Calu3 (cell line): ENCODE data around the gene CEP97. TPM values are rescaled to one million over a fixed set of nuclear protein-coding genes. Genes with fewer than 3 reads are reported as not detected.

ENCODE experiments used
- BruUV-seq: library from RNA; stranded (reverse); fragments of 400-500 nt; replicated peaks from 2 replicates; lab custom pipeline; 2021; lab: Mats Ljungman, UMichigan
- CTCF ChIA-PET: fragments of 300-600 bp; sonication (Branson Sonifier 250); formaldehyde crosslinking; loops from one replicate; lab custom pipeline; 2022; ENCODE audit warnings: antibody characterized with exemption; lab: Charles Lee
- DNase-seq: peaks from one replicate; pipeline ENCODE4 v3.0.0; 2022
- H3K27ac Mint-ChIP-seq: one replicate; pipeline ENCODE4 v1.8.0; 2022; ENCODE audit warnings: mixed read lengths; ENCODE audit not compliant: unreplicated experiment
- H3K27me3 Mint-ChIP-seq: one replicate; pipeline ENCODE4 v1.8.0; 2022; ENCODE audit warnings: mixed read lengths; ENCODE audit not compliant: unreplicated experiment
- H3K36me3 Mint-ChIP-seq: one replicate; pipeline ENCODE4 v1.8.0; 2022; ENCODE audit warnings: mild to moderate bottlenecking, moderate library complexity, mixed read lengths; ENCODE audit not compliant: insufficient read depth, unreplicated experiment
- H3K4me1 Mint-ChIP-seq: one replicate; pipeline ENCODE4 v1.8.0; 2022; ENCODE audit warnings: mild to moderate bottlenecking, low read depth, mixed read lengths; ENCODE audit not compliant: unreplicated experiment
- H3K4me3 Mint-ChIP-seq: one replicate; pipeline ENCODE4 v1.8.0; 2022; ENCODE audit warnings: mild to moderate bottlenecking, low read depth, moderate library complexity, mixed read lengths; ENCODE audit not compliant: unreplicated experiment
- H3K9me3 Mint-ChIP-seq: one replicate; pipeline ENCODE4 v1.8.0; 2022; ENCODE audit warnings: low read depth, mixed read lengths; ENCODE audit not compliant: unreplicated experiment
- CTCF ChIP-seq: fragments of 200-600 bp; IDR thresholded peaks from one replicate; pipeline ENCODE4 v1.8.0; 2022; ENCODE audit warnings: antibody characterized with exemption; ENCODE audit not compliant: unreplicated experiment
- intact Hi-C: fragments of 100-400 bp; cut with micrococcal nuclease; formaldehyde crosslinking; loops from one replicate; pipeline ENCODE4 v1.10.0; 2022; ENCODE audit not compliant: unreplicated experiment
- total RNA-seq: library from RNA; stranded (reverse); gene quantifications from 2 replicates; pipeline ENCODE4 v1.2.3, GENCODE V29; 2022

CEP97 gene
- total RNA-seq, 1 experiment from 2014 or later = 5.4 TPM

GRCh38 chr3:101779047-101779821, 54.8 kb downstream of the CEP97 start, which contains the start of gene NXPE3:
NXPE3 (plus strand) TSS chr3:101779211; CDS start chr3:101785597, 6,386 bp downstream.
- intact Hi-C loops = no loop called here
- no TSS peak for BruUV-seq
- Mint-ChIP-seq H3K9me3 (no peaks in the 10 kb centered on the region), H3K36me3 (peaks cover 17% of the 10 kb centered on the region), H3K27me3 (no peaks in the 10 kb centered on the region), H3K27ac (peak within 1 kb of the TSS; percentile 52), H3K4me3 (peak within 1 kb of the TSS; percentile 92), H3K4me1 (no peaks in the 10 kb centered on the region)
- no peak for TF ChIP-seq CTCF
- DNase-seq = peak; percentile 86
- CTCF ChIA-PET = interaction anchor here (0.5 kb wide), 1 partner anchor 1533 kb away, joined by 4 read pairs; no protein-coding TSS in a partner anchor

GRCh38 chr3:101779822-101780381, 55.5 kb downstream of the CEP97 start:
- Mint-ChIP-seq H3K4me1 (no peaks in the 10 kb centered on the region), H3K27ac (no peak overlapping the region), H3K9me3 (no peaks in the 10 kb centered on the region), H3K4me3 (peak overlapping the region; percentile 92), H3K27me3 (no peaks in the 10 kb centered on the region), H3K36me3 (peaks cover 17% of the 10 kb centered on the region)
- DNase-seq = no peak
- CTCF ChIA-PET = no interaction called here
- BruUV-seq = TSS peak; percentile 26
- TF ChIP-seq CTCF = no peak
- intact Hi-C loops = no loop called here

- H3K27ac Mint-ChIP-seq = no peak overlapping the region
- H3K4me1 Mint-ChIP-seq = no peaks in the 10 kb centered on the region
- BruUV-seq = no TSS peak
- peaks cover 17% of the 10 kb centered on the region for H3K36me3 Mint-ChIP-seq
- H3K27me3 Mint-ChIP-seq = no peaks in the 10 kb centered on the region
- CTCF ChIA-PET = no interaction called here
- no peak overlapping the region for H3K4me3 Mint-ChIP-seq
- DNase-seq = no peak
- TF ChIP-seq CTCF = no peak
- H3K9me3 Mint-ChIP-seq = no peaks in the 10 kb centered on the region
- intact Hi-C loops = no loop called here
Measured at GRCh38 chr3:101780661-101781060, 56.2 kb downstream of the CEP97 start.

GRCh38 chr3:101781166-101781565, 56.8 kb downstream of the CEP97 start:
- Mint-ChIP-seq H3K4me3 (no peak overlapping the region), H3K9me3 (no peaks in the 10 kb centered on the region), H3K4me1 (no peaks in the 10 kb centered on the region), H3K27me3 (no peaks in the 10 kb centered on the region), H3K36me3 (peaks cover 17% of the 10 kb centered on the region), H3K27ac (no peak overlapping the region)
- BruUV-seq = no TSS peak
- no peak for DNase-seq
- CTCF ChIA-PET = no interaction called here
- intact Hi-C loops = no loop called here
- TF ChIP-seq CTCF = no peak
